Activated naive CD4-positive, alpha-beta T cell treated with anti-CD3 and anti-CD28 coated beads for 36 hours (primary cell): ENCODE measurements around the gene EPN2. TPM values are rescaled to one million over a fixed set of nuclear protein-coding genes. Genes with fewer than 3 reads are reported as not detected.

Experiments
- CTCF ChIA-PET: fragments of 350-600 bp; sonication (Branson Sonifier 250); formaldehyde crosslinking; loops from one replicate; lab custom pipeline; 2021; ENCODE audit warnings: antibody characterized with exemption; lab: Charles Lee
- DNase-seq: peaks from one replicate; pipeline ENCODE4 v3.0.0-alpha.2; 2020
- H3K27ac Mint-ChIP-seq: one replicate; pipeline ENCODE4 v1.8.0; 2021; ENCODE audit warnings: mild to moderate bottlenecking, mixed read lengths
- H3K27me3 Mint-ChIP-seq: one replicate; pipeline ENCODE4 v1.8.0; 2021; ENCODE audit warnings: low read depth, mixed read lengths
- H3K36me3 Mint-ChIP-seq: one replicate; pipeline ENCODE4 v1.8.0; 2021; ENCODE audit warnings: low read depth, mixed read lengths
- H3K4me1 Mint-ChIP-seq: one replicate; pipeline ENCODE4 v1.8.0; 2021; ENCODE audit warnings: low read depth, mixed read lengths
- H3K4me3 Mint-ChIP-seq: one replicate; pipeline ENCODE4 v1.8.0; 2021; ENCODE audit warnings: mild to moderate bottlenecking, moderate library complexity, mixed read lengths
- H3K9me3 Mint-ChIP-seq: one replicate; pipeline ENCODE4 v1.8.0; 2021; ENCODE audit warnings: mixed read lengths
- intact Hi-C: fragments of 100-400 bp; cut with micrococcal nuclease; formaldehyde crosslinking; loops from one replicate; pipeline ENCODE4 v1.15.1; 2023
- total RNA-seq, 2 experiments: library from RNA; stranded (reverse); gene quantifications; one replicate each; pipeline ENCODE4 v1.2.3, GENCODE V29; 2021

Gene EPN2
- total RNA-seq, 2 experiments from 2014 or later = 5.4 to 5.6 TPM

GRCh38 chr17:19262650-19263631 is 25.8 kb downstream of the EPN2 start:
- CTCF ChIA-PET = no interaction called here
- no peak overlapping the region for H3K4me3 Mint-ChIP-seq
- intact Hi-C loops = no loop called here
- peaks cover 1% of the 10 kb centered on the region for H3K36me3 Mint-ChIP-seq
- no peak overlapping the region for H3K27ac Mint-ChIP-seq
- peaks cover 20% of the 10 kb centered on the region for H3K27me3 Mint-ChIP-seq
- no peaks in the 10 kb centered on the region for H3K4me1 Mint-ChIP-seq
- no peak for DNase-seq
- no peaks in the 10 kb centered on the region for H3K9me3 Mint-ChIP-seq

- Mint-ChIP-seq H3K27me3 (peaks cover 22% of the 10 kb centered on the region), H3K27ac (no peak overlapping the region), H3K4me1 (no peaks in the 10 kb centered on the region), H3K36me3 (peaks cover 1% of the 10 kb centered on the region), H3K9me3 (no peaks in the 10 kb centered on the region), H3K4me3 (no peak overlapping the region)
- CTCF ChIA-PET = no interaction called here
- intact Hi-C loops = no loop called here
- DNase-seq = no peak
Observed at GRCh38 chr17:19263641-19264051, 26.5 kb downstream of the EPN2 start.

GRCh38 chr17:19264268-19264667 is 27.1 kb downstream of the EPN2 start:
- peaks cover 25% of the 10 kb centered on the region for H3K27me3 Mint-ChIP-seq
- no peaks in the 10 kb centered on the region for H3K9me3 Mint-ChIP-seq
- H3K4me1 Mint-ChIP-seq = no peaks in the 10 kb centered on the region
- intact Hi-C loops = no loop called here
- no peak overlapping the region for H3K27ac Mint-ChIP-seq
- CTCF ChIA-PET = no interaction called here
- H3K4me3 Mint-ChIP-seq = no peak overlapping the region
- H3K36me3 Mint-ChIP-seq = peaks cover 1% of the 10 kb centered on the region
- no peak for DNase-seq

GRCh38 chr17:19264681-19265080 is 27.5 kb downstream of the EPN2 start:
- H3K9me3 Mint-ChIP-seq = no peaks in the 10 kb centered on the region
- peaks cover 25% of the 10 kb centered on the region for H3K27me3 Mint-ChIP-seq
- CTCF ChIA-PET = no interaction called here
- no peak overlapping the region for H3K4me3 Mint-ChIP-seq
- no peak overlapping the region for H3K27ac Mint-ChIP-seq
- intact Hi-C loops = no loop called here
- H3K36me3 Mint-ChIP-seq = peaks cover 1% of the 10 kb centered on the region
- H3K4me1 Mint-ChIP-seq = no peaks in the 10 kb centered on the region
- no peak for DNase-seq

- Mint-ChIP-seq H3K4me3 (no peak overlapping the region), H3K36me3 (peaks cover 1% of the 10 kb centered on the region), H3K27me3 (peaks cover 18% of the 10 kb centered on the region), H3K27ac (no peak overlapping the region), H3K9me3 (no peaks in the 10 kb centered on the region), H3K4me1 (no peaks in the 10 kb centered on the region)
- DNase-seq = no peak
- intact Hi-C loops = no loop called here
- CTCF ChIA-PET = no interaction called here
Observed at GRCh38 chr17:19265755-19266154, 28.6 kb downstream of the EPN2 start.

GRCh38 chr17:19268611-19269010 is 31.4 kb downstream of the EPN2 start:
- no peaks in the 10 kb centered on the region for H3K9me3 Mint-ChIP-seq
- peaks cover 12% of the 10 kb centered on the region for H3K27me3 Mint-ChIP-seq
- intact Hi-C loops = no loop called here

GRCh38 chr17:19269106-19269505 is 31.9 kb downstream of the EPN2 start:
- H3K9me3 Mint-ChIP-seq = no peaks in the 10 kb centered on the region
- H3K4me3 Mint-ChIP-seq = no peak overlapping the region
- H3K4me1 Mint-ChIP-seq = no peaks in the 10 kb centered on the region
- intact Hi-C loops = no loop called here
- no peaks in the 10 kb centered on the region for H3K36me3 Mint-ChIP-seq
- CTCF ChIA-PET = no interaction called here
- no peak overlapping the region for H3K27ac Mint-ChIP-seq
- DNase-seq = no peak
- peaks cover 12% of the 10 kb centered on the region for H3K27me3 Mint-ChIP-seq

More at GRCh38 chr17:19268611-19269010, 31.4 kb downstream of the EPN2 start:
- Mint-ChIP-seq H3K36me3 (no peaks in the 10 kb centered on the region), H3K4me3 (no peak overlapping the region), H3K4me1 (no peaks in the 10 kb centered on the region), H3K27ac (no peak overlapping the region)
- CTCF ChIA-PET = no interaction called here
- no peak for DNase-seq

GRCh38 chr17:19269641-19270040 is 32.5 kb downstream of the EPN2 start:
- DNase-seq = no peak
- H3K9me3 Mint-ChIP-seq = no peaks in the 10 kb centered on the region
- H3K27ac Mint-ChIP-seq = no peak overlapping the region
- H3K4me3 Mint-ChIP-seq = no peak overlapping the region
- intact Hi-C loops = loop anchor here (5.0 kb wide), 1 partner anchor 38 kb away; no protein-coding TSS in a partner anchor
- CTCF ChIA-PET = interaction anchor here (1.1 kb wide), 1 partner anchor 69 kb away, joined by 4 read pairs; no protein-coding TSS in a partner anchor
- H3K36me3 Mint-ChIP-seq = no peaks in the 10 kb centered on the region
- peaks cover 9% of the 10 kb centered on the region for H3K27me3 Mint-ChIP-seq
- no peaks in the 10 kb centered on the region for H3K4me1 Mint-ChIP-seq

GRCh38 chr17:19270347-19270703 is 33.2 kb downstream of the EPN2 start:
- CTCF ChIA-PET = interaction anchor here (1.1 kb wide), 1 partner anchor 68 kb away, joined by 4 read pairs; no protein-coding TSS in a partner anchor
- no peaks in the 10 kb centered on the region for H3K36me3 Mint-ChIP-seq

GRCh38 chr17:19270704-19271611 is 33.8 kb downstream of the EPN2 start:
- intact Hi-C loops = loop anchor here (5.0 kb wide), 1 partner anchor 36 kb away; no protein-coding TSS in a partner anchor
- CTCF ChIA-PET = interaction anchor here (0.9 to 1.1 kb wide), 2 partner anchors 68 to 92 kb away, joined by 3 to 4 read pairs; partner anchors contain the start of gene B9D1

More at GRCh38 chr17:19270347-19270703, 33.2 kb downstream of the EPN2 start:
- no peaks in the 10 kb centered on the region for H3K9me3 Mint-ChIP-seq
- H3K27me3 Mint-ChIP-seq = peaks cover 11% of the 10 kb centered on the region
- no peak for DNase-seq
- H3K4me1 Mint-ChIP-seq = no peaks in the 10 kb centered on the region
- no peak overlapping the region for H3K4me3 Mint-ChIP-seq
- intact Hi-C loops = loop anchor here (5.0 kb wide), 1 partner anchor 37 kb away; no protein-coding TSS in a partner anchor
- no peak overlapping the region for H3K27ac Mint-ChIP-seq

GRCh38 chr17:19271780-19272357 is 34.7 kb downstream of the EPN2 start:
- intact Hi-C loops = loop anchor here (5.0 kb wide), 1 partner anchor 35 kb away; no protein-coding TSS in a partner anchor
- DNase-seq = no peak
- no peaks in the 10 kb centered on the region for H3K4me1 Mint-ChIP-seq
- peaks cover 11% of the 10 kb centered on the region for H3K27me3 Mint-ChIP-seq
- no peak overlapping the region for H3K4me3 Mint-ChIP-seq
- no peaks in the 10 kb centered on the region for H3K9me3 Mint-ChIP-seq
- H3K27ac Mint-ChIP-seq = no peak overlapping the region
- CTCF ChIA-PET = interaction anchor here (0.6 to 0.9 kb wide), 2 partner anchors 91 to 1608 kb away, joined by 3 read pairs; partner anchors contain the start of gene B9D1
- H3K36me3 Mint-ChIP-seq = no peaks in the 10 kb centered on the region

More at GRCh38 chr17:19270704-19271611, 33.8 kb downstream of the EPN2 start:
- no peak overlapping the region for H3K27ac Mint-ChIP-seq
- DNase-seq = no peak
- no peaks in the 10 kb centered on the region for H3K9me3 Mint-ChIP-seq
- peaks cover 11% of the 10 kb centered on the region for H3K27me3 Mint-ChIP-seq
- no peak overlapping the region for H3K4me3 Mint-ChIP-seq
- no peaks in the 10 kb centered on the region for H3K36me3 Mint-ChIP-seq
- no peaks in the 10 kb centered on the region for H3K4me1 Mint-ChIP-seq
